PFSK-1 (cell line): ENCODE data around the gene TARBP1.

Experiments used
- POLR2AphosphoS5 ChIP-seq: IDR thresholded peaks from 2 replicates; pipeline ENCODE4 v1.6.1; 2012; ENCODE audit warnings: low read depth, mild to moderate bottlenecking, control low read depth, low read length, moderate library complexity
- TF ChIP-seq, protein P1 (sequence below), 2 experiments: IDR thresholded peaks; 2 replicates each; pipeline versions ENCODE4 v1.6.1 to v1.8.0; 2011 to 2012; ENCODE audit warnings: low read depth in 2 of 2, low read length in 2 of 2, control low read depth in 1 of 2, inconsistent platforms in 1 of 2, mild to moderate bottlenecking in 1 of 2, moderate library complexity in 1 of 2; ENCODE audit not compliant: insufficient read depth in 1 of 2

- TF ChIP-seq POLR2AphosphoS5: no peak
- TF ChIP-seq, protein P1, sequence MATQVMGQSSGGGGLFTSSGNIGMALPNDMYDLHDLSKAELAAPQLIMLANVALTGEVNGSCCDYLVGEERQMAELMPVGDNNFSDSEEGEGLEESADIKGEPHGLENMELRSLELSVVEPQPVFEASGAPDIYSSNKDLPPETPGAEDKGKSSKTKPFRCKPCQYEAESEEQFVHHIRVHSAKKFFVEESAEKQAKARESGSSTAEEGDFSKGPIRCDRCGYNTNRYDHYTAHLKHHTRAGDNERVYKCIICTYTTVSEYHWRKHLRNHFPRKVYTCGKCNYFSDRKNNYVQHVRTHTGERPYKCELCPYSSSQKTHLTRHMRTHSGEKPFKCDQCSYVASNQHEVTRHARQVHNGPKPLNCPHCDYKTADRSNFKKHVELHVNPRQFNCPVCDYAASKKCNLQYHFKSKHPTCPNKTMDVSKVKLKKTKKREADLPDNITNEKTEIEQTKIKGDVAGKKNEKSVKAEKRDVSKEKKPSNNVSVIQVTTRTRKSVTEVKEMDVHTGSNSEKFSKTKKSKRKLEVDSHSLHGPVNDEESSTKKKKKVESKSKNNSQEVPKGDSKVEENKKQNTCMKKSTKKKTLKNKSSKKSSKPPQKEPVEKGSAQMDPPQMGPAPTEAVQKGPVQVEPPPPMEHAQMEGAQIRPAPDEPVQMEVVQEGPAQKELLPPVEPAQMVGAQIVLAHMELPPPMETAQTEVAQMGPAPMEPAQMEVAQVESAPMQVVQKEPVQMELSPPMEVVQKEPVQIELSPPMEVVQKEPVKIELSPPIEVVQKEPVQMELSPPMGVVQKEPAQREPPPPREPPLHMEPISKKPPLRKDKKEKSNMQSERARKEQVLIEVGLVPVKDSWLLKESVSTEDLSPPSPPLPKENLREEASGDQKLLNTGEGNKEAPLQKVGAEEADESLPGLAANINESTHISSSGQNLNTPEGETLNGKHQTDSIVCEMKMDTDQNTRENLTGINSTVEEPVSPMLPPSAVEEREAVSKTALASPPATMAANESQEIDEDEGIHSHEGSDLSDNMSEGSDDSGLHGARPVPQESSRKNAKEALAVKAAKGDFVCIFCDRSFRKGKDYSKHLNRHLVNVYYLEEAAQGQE (IDR thresholded peaks at IDR 0.05; ENCODE audit: insufficient read depth in 1 of 2, low read depth in 2 of 2, low read length in 2 of 2): no peak
Observed at GRCh38 chr1:234489698-234490077, 10.7 kb upstream of the TARBP1 start.
